Activated CD4-positive, alpha-beta T cell treated with anti-CD3 and anti-CD28 coated beads for 48 hours (primary cell): ENCODE results near the gene CCDC116.
A peak's percentile ranks its signal among the peaks of the same experiment; 100 is the strongest.
"Not testable (repeated sequence)": the region's sequence is repeated elsewhere in the genome, so short reads cannot be mapped to it uniquely, and the experiment has no call there.

Source experiments
- DNase-seq: peaks from one replicate; pipeline ENCODE4 v3.0.0-alpha.2; 2020

CCDC116 gene

DNA sequence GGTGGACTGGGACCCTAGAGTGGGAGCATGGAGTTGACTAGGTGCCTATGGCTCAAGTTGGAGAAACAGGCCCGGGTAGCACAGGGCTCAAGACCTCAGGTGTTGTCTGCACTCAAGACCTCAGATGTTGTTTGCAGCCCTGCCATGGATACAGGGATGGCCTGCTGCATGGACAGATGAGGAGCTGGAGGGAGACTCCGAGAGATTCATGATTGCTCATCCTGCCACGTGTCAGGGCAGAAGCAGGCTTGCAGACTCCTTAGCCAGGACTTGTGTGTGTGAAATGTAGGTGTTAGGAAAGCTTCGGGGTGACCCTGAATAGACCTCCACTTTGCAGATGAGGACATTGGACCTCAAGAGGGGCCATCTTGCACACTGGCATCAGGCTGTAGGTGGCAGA lies 921 bp downstream of the CCDC116 start:
- no peak for DNase-seq

DNA sequence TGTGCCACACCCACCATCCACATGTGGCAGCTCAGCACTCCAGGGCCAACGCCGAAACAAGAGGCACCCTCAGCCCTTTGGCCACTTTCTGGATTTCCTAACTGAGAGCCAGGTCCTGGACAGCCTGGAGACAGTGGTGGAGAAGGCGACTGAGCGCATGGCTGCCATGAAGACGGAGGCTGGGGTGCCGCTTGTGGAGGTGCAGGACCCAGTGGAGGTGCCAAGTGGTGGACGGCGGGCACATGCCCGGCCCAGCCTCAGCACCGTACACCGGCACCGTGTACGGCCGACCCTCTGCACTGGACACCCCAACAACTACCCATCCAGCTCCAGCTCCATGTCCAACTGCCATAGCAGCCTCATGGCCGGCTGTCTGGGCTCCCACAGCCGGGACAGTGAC lies 1.5 kb downstream of the CCDC116 start:
- no peak for DNase-seq

DNA sequence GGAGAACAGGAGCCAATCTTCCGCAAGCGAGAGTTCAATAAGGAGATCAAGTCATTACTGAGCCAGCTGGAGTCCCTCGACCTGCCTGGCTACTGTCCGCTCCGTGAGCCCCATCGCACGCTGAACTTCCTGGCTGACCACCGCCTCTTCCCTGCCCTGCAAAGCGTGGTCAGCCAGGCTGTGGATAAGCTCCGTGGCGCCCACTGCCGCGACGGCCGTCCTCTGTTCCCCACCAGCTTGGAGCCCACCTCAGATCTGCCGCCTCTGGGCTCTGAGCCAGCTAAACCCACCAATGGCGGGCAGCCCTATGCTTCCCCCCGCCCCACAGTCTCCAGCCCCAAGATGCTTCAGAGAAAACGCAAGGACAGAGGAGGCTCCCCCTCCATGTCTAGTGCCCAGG lies 2.3 kb downstream of the CCDC116 start:
- DNase-seq = no peak

DNA sequence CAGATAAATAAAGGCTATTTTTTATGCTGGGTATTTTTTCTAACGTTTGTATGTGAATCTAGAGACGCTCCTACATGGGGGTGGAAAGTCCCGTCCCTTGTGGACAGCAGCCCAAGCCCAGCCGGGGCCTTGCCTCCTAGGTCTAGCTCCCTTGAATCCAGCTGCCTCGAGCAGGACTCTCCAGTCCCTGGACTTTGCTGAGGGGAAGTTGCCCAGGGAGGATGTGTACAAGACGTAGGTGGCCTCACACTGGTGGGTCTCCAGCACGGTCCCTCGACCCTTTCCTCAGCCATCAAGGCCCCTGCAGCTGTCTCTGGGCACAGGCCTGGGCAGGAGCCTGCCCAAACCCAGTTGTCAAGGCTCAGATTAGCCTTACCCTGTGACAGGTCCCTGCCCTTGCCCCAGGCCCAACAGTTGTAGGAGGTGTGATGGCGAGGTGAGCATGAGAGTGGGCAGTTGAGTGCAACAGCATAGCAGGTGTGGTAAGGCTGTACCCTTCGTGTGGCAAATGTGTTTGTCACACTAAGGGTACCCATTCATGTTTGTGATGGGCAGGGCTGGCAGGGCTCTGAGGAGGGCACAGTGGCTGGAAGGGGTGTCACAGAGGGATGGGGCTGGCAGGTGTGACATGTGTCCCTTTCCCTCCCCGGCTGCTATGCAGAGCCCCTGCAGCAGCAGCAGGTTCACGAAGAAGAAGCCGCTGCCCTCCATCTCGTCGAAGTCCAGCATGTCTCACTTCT lies 3.4 kb downstream of the CCDC116 start:
- DNase-seq = no peak

DNA sequence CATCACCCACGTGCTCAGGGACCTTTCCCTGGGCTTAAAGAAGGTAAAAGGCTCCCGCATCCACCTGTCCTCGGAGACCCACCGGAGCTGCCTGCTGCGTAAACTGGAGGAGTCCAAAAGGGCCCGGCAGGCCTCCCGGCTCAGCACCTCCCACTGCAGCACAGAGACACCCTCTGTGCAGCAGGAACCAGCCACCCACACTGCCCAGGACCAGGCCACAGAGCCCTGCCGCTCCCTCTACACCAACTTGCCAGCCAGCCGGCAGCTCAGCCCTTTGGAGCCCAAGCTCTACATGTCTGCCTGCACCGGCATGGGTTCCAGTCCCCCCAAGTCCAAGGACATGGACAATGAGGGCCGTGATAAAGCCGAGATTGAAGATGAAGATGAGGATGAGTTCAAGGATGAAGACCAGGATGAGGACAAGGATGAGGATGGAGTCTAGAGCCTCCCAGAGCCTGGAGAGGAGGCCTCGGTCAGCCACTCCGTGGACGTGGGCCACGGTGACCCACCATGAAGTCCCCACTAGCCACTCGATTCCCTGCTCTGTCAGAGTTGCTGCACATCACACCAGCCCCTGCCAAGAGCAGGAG lies 4.2 kb downstream of the CCDC116 start:
- DNase-seq = no peak

DNA sequence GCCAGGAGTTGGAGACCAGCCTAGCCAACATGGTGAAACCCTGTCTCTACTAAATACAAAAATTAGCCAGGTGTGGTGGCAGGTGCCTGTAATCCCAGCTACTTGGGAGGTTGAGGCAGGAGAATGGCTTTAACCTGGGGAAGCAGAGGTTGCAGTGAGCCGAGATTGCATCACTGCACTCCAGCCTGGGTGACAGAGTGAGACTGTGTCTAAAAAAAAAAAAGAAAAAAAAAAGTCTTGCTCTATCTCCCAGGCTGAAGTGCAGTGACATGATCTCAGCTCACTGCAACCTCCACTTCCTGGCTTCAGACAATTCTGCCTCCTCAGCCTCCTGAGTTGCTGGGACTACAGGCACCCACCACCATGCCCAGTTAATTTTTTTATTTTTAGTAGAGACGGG lies 4.9 kb downstream of the CCDC116 start:
- not testable (repeated sequence) for DNase-seq

DNA sequence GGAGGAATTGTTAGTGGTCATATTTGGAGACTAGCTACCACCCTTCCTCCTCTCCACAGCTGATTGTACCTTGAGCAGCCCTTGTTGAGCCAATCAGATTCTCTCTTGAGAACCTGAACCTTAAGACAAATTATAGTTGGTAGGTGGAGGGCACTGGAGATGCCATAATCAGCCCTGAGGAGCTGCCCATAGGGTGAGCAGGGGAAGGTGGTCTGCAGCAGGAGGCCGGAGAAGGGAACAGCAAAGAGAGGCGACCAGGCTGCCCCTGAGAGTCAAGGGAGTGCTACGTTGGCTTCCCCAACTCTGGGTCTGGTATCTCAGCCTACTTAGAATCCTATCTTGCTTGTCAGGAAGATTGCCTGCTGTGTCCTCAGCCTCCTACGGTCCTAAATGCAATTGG lies 6.8 kb downstream of the CCDC116 start:
- DNase-seq = no peak

DNA sequence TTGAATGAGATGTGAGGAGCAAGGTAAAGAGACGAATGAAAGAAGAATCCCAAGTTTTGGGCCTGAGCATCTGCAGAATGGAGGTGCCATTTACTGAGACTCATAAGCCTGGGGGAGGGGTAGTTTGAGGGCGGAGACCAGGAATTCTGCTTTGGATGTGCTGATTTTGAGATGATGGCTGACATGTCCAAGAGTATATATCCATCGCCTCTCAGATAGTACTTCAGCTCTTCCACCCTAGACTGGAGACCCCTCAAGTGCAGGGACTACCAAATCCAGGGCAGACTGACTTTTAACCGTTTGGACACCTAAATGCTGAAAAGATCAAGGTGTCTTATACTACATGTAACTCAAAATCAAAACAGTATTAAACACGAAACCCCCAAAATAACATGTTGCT lies 8.2 kb downstream of the CCDC116 start:
- no peak for DNase-seq

DNA sequence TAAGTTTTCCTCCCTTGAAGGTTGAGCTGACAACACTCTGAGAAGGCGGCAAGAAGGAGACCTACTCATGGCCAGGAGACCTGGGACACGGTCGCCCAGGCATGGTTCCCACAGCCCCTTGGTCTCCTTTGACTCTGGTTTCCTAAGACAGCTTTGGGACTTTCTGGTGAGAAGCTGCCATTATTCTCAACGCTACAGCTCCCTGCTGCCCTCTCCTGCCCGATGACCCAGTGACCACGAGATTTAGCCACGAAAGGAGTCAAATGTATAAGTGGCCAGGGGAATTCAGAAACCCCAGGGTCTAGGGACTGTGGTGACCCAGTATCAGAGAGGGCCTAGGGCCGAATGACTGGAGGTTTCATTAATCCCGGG lies 8.8 kb downstream of the CCDC116 start:
- DNase-seq = no peak

DNA sequence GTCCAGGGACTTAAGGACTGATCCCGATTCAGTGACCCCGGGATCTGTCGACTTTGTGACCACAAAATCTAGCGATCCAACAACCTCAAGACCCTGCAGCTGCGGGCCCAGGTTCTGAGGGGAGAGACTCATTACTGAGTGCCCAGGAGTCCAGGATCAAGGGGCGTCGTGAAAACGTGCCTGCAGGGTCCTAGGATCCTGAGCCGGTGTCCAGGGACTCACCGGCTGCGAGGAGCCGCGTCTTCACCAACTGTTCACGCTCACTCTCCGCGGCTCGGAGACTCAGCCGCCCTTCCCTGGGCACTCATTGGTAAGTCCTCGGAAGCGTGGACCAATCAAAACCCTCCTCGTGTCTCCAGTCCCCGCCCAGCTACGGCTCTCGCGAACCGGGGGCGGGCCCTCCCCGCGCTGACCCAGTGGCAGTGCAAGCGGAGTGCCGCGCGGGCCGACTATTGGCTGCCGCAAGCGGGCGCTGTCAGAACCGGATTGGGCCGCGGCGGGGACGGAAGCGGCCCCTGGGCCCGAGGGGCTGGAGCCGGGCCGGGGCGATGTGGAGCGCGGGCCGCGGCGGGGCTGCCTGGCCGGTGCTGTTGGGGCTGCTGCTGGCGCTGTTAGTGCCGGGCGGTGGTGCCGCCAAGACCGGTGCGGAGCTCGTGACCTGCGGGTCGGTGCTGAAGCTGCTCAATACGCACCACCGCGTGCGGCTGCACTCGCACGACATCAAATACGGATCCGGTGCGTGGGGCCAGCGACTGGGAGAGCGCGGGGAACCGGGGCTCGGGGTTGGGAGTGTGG lies 9.4 kb downstream of the CCDC116 start, which contains the start of gene SDF2L1:
TSS of gene SDF2L1 (plus strand) at position 514 of the 795 bp plus-strand sequence. CDS start at position 549, 35 bp downstream.
- peak; percentile 99 for DNase-seq

DNA sequence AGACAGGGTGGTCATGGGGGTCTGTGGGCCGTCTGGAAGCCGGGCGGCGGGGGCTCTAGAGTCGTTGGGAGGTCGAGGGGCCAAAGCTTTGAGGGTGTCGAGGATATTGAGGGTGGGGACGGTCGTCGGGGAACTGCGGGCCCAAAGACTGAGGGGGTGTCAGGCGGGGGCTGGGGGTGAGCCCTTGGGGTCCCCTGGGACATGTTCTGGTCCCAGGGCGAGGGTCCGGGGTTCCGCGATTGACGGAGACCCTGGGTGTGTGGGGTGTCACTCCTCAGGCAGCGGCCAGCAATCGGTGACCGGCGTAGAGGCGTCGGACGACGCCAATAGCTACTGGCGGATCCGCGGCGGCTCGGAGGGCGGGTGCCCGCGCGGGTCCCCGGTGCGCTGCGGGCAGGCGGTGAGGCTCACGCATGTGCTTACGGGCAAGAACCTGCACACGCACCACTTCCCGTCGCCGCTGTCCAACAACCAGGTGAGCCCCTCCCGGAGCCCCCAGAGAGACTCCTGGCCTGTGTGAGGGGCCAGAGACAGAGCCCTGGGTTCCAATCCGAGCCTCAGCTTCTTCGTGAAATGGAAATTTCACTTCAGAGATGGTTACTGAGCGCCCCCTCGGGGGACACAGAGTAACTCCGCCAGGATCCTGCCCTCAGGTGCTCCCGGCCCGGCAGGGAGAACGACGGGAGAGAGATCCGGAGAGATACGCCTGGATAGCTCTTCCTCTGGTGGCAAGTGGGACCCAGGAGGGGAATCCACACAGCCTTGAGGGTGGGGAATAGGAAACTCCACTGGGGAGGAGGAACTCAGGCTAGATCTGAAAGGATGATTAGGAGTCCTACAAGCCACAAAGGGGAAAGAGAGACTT lies 10.3 kb downstream of the CCDC116 start:
- peak; percentile 79 for DNase-seq

DNA sequence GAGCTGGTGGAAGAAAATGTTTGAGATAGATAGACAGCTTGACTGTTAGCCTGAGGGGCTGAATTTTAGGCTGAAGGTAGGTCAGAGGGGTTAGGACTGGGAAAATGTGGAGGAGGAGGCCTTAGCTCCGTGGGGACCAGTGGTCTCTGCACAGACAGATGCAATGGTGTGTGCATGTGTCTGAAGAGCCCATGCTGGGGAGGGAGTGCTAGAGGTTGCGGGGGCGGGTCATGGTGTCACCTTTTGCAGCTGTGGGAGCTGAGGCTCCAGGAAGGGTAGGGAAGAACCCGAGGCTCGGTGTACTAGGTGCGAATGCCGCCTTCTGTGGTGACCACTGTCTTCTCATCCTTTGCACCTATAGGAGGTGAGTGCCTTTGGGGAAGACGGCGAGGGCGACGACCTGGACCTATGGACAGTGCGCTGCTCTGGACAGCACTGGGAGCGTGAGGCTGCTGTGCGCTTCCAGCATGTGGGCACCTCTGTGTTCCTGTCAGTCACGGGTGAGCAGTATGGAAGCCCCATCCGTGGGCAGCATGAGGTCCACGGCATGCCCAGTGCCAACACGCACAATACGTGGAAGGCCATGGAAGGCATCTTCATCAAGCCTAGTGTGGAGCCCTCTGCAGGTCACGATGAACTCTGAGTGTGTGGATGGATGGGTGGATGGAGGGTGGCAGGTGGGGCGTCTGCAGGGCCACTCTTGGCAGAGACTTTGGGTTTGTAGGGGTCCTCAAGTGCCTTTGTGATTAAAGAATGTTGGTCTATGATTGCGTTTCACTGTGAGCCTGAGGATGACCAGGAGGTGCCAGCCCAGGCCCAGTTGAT lies 11.2 kb downstream of the CCDC116 start:
- no peak for DNase-seq

DNA sequence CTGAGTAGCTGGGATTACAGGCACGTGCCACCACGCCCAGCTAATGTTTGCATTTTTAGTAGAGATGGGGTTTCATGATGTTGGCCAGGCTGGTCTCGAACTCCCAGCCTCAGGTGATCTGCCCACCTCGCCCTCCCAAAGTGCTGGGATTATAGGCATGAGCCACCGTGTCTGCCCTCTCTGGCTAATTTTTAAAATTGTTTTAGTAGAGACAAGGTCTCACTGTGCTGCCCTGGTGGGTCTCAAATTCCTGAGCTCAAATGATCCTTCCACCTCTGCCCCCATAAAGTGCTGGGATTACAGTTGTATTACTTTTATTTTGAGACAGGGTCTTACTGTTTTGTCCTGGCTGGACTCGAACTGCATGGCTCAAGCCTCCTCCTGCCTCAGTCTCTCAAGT lies 13.0 kb downstream of the CCDC116 start:
- DNase-seq = not testable (repeated sequence)

DNA sequence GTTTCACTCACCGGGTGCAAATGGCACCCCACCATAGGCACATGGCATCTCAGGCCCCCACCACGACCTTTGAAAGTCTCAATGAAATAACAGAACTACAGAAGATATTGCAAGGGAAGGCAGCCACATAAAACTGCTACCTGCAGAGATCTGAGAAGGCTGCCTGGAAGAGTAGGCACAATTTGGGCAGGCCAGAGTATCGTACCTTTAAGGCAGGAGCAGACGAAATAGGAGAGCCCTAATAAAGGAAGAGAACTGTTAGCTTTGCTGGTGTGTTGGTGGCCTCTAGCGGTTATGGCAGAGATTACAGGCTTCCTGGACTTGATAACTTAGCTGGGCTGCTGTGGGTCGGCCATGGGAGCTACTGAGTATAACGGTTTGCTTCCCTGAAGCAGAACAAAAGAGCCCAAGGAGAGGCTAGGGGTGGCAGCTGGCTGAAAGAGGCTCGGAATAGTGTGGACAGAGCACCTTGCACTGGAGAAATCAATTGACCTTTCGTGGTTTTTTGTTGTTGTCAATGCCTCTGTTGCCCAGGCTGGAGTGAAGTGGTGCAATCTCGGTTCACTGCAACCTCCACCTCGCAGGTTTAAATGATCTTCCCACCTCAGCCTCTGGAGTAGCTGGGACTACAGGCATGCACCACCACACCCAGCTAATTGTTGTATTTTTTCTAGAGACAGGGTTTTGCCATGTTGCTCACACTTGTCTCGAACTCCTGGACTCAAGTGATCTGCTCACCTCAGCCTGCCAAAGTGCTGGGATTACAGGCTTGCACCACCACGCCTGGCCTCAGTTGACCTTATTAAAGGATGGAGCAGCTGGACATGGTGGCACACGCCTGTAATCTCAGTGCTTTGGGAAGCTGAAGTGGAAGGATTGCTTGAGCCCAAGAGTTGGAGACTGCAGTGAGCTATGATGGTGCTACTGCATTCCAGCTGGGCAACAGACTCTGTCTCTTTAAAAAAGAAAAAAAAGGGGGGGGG lies 14.3 kb downstream of the CCDC116 start:
- DNase-seq = peak; percentile 86

DNA sequence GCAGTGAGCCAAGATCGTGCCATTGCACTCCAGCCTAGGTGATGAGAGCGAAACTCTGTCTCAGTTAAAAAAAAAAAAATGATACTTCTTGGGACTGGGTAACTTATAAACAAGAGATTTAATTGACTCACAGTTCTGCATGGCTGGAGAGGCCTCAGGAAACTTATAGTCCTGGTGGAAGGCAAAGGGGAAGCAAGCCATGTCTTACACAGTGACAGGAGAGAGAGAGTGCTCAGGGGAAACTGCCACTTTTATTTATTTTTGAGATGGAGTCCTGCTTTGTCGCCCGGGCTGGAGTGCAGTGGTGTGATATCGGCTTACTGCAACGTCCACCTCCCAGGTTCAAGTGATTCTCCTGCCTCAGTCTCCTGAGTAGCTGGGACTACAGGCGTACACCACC lies 17.7 kb downstream of the CCDC116 start:
- no peak for DNase-seq

DNA sequence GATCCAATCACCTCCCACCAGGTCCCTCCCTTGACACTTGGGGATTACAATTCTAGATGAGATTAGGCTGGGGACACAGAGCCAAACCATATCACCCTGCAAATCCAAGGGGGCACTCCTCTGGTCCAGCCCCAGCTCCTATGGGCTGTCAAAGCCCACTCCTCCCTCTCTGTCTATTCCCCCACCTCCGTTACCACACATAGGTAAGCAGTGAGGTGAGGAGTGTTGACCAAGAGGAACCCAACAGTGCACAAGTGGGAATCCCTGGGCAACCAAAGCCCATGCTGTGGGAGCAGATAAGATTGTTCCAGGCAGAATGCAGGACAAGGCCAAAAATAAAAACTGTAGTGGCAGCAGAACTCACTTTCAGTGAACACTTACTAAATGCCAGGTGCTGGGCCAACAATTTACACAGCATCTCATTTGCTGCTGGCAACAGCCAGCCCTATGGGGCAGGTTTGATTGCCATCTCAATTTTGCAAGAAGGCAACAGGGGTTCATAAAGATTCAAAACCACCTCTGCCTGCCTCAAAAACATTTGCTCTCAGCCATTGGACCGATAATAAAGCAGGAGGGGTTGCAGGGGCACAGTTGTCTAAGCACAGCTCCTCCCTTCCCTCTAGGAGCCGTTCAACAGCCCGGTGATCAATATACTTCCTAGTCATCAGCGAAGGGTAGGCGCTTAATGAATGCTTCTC lies 18.4 kb downstream of the CCDC116 start:
- DNase-seq = no peak

DNA sequence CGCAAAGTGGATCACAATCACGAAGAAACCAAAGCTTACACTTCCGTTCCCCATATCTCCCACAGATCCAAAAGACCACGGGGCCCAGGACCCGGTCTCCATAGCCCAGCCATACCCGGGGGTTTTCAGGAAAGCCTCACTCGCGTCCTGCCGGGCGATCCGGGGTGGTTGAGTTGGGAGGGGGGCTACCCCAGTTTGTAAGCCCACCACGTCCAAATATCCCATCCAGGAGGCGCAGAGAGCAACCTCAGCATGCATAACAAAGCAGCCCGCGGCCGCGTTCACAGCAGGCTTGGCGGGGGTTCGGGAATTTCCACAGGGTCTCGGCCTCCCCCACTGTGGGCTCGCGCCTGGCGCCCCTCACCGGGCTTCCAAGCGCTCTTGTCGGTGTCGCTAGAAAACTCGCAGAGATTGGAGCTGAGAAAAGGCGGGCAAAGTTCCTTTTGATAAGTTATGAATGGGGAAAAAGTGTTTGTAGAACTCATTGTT lies 19.0 kb downstream of the CCDC116 start:
- DNase-seq = no peak

DNA sequence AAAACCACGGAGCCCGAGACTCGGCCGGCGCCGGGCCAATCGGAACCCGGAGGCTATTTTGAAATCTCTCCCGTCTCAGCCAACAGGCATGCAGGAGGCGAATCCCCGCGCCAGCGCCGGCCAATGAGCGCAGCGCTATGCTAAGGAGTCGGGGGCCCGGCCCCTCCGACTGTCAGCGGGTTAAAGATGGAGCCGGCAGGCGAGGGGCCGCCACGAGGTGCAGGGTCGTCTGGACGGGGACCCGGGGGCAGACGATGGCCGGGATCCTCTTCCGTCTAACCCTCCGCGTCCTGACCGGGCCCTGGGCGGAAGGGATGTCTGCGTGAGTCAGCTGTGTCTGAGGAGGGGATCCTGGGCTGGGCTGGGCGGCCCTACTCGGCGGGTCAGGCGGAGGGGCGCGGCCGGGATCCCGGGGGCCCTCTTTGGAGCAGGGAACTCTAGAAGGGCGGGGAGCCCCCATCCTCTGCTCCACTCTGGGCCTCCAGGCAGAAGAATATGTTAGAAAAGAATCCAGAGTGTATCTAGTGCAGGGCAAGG lies 19.5 kb downstream of the CCDC116 start:
- peak; percentile 94 for DNase-seq
